D721Med (cell line): Measurements from ENCODE around the gene H19.

ENCODE experiments used
- DNase-seq: peaks from one replicate; pipeline ENCODE4 v3.0.0; 2011; ENCODE audit warnings: low spot score; ENCODE audit not compliant: insufficient read length
- FAIRE-seq: peaks from 2 replicates; lab custom pipeline; 2011; peaks lifted over from hg19 to GRCh38; lab: Jason Lieb, UNC
- CTCF ChIP-seq: IDR thresholded peaks from 2 replicates; pipeline ENCODE4 v1.5.1; 2012; ENCODE audit warnings: mild to moderate bottlenecking, control low read depth; ENCODE audit not compliant: insufficient read depth; ENCODE audit errors: missing control alignments

Gene H19

GRCh38 chr11:1963864-1964263 lies 33.8 kb downstream of the H19 start:
- FAIRE-seq = no peak
- DNase-seq = no peak
- no peak for TF ChIP-seq CTCF

GRCh38 chr11:1959786-1960185 lies 37.9 kb downstream of the H19 start:
- DNase-seq (no peak), FAIRE-seq (no peak)
- TF ChIP-seq CTCF = no peak

GRCh38 chr11:1958367-1958766 lies 39.3 kb downstream of the H19 start:
- FAIRE-seq (no peak), DNase-seq (no peak)
- TF ChIP-seq CTCF = no peak

GRCh38 chr11:1953489-1954266 lies 44.0 kb downstream of the H19 start:
- TF ChIP-seq CTCF = no peak
- no peak for FAIRE-seq
- DNase-seq = no peak

GRCh38 chr11:1952806-1953482 lies 44.7 kb downstream of the H19 start:
- no peak for DNase-seq
- TF ChIP-seq CTCF = no peak

GRCh38 chr11:1949922-1950321 lies 47.7 kb downstream of the H19 start:
- no peak for TF ChIP-seq CTCF
- no peak for DNase-seq
- FAIRE-seq = no peak

More at GRCh38 chr11:1952806-1953482, 44.7 kb downstream of the H19 start:
- no peak for FAIRE-seq

GRCh38 chr11:1949302-1949701 lies 48.3 kb downstream of the H19 start:
- DNase-seq = no peak
- FAIRE-seq = no peak
- no peak for TF ChIP-seq CTCF
